Measurements from ENCODE around the gene ANO6.

Gene ANO6

GRCh38 chr12:45212064-45212463, 3.8 kb upstream of the ANO6 start:
- no peak for DNase-seq (ENCODE audit: low spot score)

GRCh38 chr12:45213107-45213506, 2.8 kb upstream of the ANO6 start:
- DNase-seq (ENCODE audit: low spot score) = no peak

GRCh38 chr12:45214071-45214470, 1.8 kb upstream of the ANO6 start:
- DNase-seq (ENCODE audit: low spot score) = no peak

GRCh38 chr12:45214749-45215418, 1.0 kb upstream of the ANO6 start:
- DNase-seq (ENCODE audit: low spot score) = no peak

- peak; percentile 70 for DNase-seq (ENCODE audit: low spot score)
Measured at GRCh38 chr12:45216230-45216982, 511 bp downstream of the ANO6 start.

- DNase-seq (ENCODE audit: low spot score) = no peak
Measured at GRCh38 chr12:45216983-45217485, 1.1 kb downstream of the ANO6 start.

GRCh38 chr12:45217846-45218245, 2.0 kb downstream of the ANO6 start:
- DNase-seq (ENCODE audit: low spot score) = no peak

GRCh38 chr12:45219621-45220020, 3.7 kb downstream of the ANO6 start:
- no peak for DNase-seq (ENCODE audit: low spot score)

GRCh38 chr12:45220363-45220931, 4.6 kb downstream of the ANO6 start:
- no peak for DNase-seq (ENCODE audit: low spot score)

- no peak for DNase-seq (ENCODE audit: low spot score)
Measured at GRCh38 chr12:45220969-45221368, 5.1 kb downstream of the ANO6 start.

- no peak for DNase-seq (ENCODE audit: low spot score)
Measured at GRCh38 chr12:45223868-45224267, 8.0 kb downstream of the ANO6 start.

GRCh38 chr12:45224311-45224710, 8.4 kb downstream of the ANO6 start:
- DNase-seq (ENCODE audit: low spot score) = no peak

- no peak for DNase-seq (ENCODE audit: low spot score)
Measured at GRCh38 chr12:45226021-45226420, 10.1 kb downstream of the ANO6 start.

- DNase-seq (ENCODE audit: low spot score) = no peak
Measured at GRCh38 chr12:45227316-45228067, 11.6 kb downstream of the ANO6 start.

- DNase-seq (ENCODE audit: low spot score) = no peak
Measured at GRCh38 chr12:45231515-45232145, 15.7 kb downstream of the ANO6 start.

GRCh38 chr12:45232146-45232755, 16.4 kb downstream of the ANO6 start:
- no peak for DNase-seq (ENCODE audit: low spot score)

- no peak for DNase-seq (ENCODE audit: low spot score)
Measured at GRCh38 chr12:45232756-45233372, 17.0 kb downstream of the ANO6 start.

GRCh38 chr12:45234139-45234865, 18.4 kb downstream of the ANO6 start:
- no peak for DNase-seq (ENCODE audit: low spot score)

GRCh38 chr12:45235087-45236025, 19.5 kb downstream of the ANO6 start:
- no peak for DNase-seq (ENCODE audit: low spot score)
